OCI-LY3 (cell line): ENCODE results near the gene ZNF710.

Experiments
- CTCF ChIP-seq: fragments of 200-600, 300-600 bp; sonication (generic); IDR thresholded peaks from 2 replicates; pipeline ENCODE4 v1.5.1; 2014; ENCODE audit warnings: antibody characterized with exemption, low read length, low read depth
- EZH2phosphoT487 ChIP-seq: fragments of 200-600 bp; shearing (Covaris generic); IDR thresholded peaks from 2 replicates; pipeline ENCODE4 v1.6.1; 2018; ENCODE audit warnings: antibody characterized with exemption, mixed run types, low read depth

DNA sequence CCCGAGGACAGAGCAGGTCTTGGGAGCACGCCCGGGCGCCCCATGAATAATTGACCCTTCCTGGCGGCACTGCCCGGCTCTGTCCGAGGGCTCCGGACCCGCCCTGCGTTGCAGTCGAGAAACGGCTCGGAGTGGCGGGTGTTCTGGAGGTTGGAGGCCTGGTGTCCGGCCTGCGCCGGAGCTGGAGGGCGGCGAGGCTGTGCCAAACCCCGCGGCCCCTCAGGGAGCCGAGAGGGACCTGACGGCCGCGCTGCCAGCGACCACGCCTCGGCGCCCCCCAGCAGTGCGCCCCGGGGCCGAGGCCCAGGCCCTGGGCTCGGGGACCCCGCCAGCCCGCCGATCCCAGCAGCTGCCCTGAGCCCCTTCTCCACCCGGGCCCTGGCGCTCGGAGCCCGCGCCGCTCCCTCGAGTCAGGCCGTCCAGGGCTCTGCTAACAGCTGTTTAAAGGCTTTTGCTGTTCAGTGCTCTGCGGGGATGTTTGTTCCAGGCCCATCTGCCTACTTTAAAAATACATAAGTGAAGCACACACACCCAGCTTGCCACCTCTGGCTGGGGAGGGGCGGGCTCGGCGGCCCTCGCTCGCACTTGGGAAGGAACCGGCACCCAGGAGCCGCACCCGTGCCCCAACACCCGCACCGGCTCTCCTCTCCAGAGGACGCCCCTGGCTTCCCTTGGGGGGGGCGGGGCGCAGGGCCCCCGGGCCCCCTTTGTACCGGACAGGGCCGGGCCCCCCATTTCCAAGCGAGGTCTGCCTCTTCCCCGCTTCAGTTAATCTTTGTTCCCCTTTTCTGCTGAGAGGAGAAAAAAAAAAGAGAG lies 730 bp upstream of the ZNF710 start:
- TF ChIP-seq CTCF (no peak), EZH2phosphoT487 (no peak)
